Measurements from ENCODE around the gene RGS9.
"Not testable (repeated sequence)": the region's sequence is repeated elsewhere in the genome, so short reads cannot be mapped to it uniquely, and the experiment has no call there.

The RGS9 gene

DNA sequence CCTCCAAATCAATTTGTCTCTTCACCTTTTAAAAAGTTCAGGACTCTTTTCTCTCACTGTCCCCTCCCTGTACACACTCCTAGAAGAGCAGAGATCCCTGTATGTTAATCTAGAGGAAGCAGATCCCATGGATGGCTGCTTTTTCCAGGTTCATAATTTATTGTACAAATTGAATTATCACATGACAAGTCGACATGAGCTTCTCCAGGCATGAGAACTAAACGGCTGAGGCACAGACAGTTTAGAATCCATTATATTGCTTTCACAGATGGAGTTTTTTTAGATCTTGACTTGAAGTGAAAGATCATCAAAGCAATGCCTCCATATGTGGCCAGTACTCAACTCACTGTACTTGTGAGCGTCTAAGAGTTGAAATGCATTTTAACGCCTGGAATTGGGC is 47.9 kb downstream of the RGS9 start:
- DNase-seq: no peak

DNA sequence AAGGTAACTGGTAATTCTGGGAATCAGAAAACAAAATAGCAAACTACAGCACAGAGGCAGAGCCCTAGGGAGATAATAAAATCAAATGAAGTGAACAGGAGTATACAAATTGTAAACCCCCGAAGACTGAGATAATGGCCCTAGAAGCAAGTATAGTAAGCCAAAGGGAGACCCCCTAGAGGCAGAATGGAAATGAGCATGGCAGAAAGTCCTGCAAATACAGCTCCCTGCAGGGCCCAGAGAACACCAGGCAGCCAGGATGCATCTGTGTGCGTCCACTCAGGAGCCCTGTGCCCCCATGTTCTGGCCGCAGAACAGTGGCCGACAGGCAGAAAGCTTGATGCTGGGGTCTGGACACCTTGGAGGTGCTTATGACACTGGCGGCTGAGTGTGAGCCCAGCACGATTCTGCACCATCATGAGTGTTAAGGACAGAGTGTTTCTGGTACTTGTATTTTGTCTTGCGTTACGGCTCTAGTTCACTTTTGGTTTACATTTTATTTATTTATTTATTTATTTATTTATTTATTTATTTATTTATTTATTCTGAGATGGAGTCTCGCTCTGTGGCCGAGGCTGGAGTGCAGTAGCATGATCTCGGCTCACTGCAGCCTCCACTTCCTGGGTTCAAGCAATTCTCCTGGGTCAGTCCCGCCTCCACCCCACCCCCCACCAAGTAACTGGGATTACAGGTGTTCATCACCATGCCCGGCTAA is 48.7 kb downstream of the RGS9 start:
- DNase-seq: no peak

DNA sequence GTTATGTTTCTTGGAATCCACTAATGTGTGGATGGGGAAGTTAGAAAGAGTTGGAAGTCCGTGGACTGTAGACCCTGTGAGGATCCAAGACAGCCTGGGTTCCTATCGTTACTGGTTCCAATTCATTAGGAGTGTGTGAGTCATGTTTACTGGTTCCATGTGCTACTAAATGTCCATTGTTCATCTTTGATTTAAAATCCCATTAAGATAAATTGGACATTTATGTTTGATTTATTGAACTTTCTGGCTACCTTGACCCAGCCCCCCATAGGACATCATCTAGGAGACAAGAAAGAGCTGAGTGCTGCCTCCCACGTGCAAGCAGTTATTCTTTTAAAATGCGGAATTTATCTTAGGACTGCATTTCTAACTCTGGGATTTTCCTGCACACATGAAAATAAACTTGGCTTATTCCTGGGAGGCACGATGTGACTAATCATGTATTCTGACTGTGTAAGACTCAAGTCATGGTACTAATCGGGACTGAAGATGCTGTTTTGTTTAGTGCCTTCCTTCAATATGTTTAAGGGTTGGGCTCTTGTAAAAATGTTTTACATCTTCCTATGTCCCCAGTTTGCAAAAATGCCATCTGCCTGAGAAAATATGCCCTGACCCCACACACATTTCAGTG is 53.4 kb downstream of the RGS9 start:
- DNase-seq: no peak

DNA sequence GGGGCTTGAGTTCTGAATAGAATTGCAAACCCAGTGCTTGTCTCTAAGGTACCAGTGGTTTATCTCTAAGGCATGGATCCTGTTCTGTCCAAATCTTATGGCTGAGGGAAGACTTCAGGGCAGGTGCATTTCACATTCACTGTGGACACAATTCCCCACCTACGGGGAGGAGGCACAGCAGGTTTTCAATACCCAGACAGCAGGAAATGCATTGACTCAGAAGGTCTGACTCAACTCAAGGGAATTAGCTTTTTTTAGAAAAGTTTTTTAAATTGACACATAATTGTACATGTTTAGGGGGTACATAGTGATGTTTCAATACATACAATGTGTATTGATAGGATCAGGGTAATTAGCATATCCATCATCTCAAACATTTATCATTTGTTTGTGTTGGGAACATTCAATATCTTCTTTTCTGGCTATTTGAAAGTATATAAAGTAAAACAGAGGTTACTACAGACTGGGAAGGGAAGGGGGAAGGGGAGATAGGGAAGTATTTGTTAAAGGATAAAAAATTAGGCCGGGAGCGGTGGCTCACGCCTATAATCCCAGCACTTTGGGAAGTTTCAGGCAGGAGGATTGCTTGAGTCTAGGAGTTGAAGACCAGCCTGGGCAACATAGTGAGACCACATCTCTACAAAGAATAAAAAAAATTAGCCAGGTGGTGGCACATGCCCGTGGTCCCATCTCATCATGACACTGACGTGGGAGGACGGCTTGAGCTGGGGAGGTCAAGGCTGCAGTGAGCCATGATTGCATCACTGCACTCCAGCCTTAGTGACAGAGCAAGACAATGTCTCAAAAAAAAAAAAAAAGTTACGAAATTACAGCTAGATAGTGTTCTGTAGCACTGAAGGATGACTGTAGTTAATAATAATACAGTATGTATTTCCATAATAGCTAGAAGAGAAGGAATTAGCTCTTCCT is 54.9 kb downstream of the RGS9 start:
- no peak for DNase-seq

DNA sequence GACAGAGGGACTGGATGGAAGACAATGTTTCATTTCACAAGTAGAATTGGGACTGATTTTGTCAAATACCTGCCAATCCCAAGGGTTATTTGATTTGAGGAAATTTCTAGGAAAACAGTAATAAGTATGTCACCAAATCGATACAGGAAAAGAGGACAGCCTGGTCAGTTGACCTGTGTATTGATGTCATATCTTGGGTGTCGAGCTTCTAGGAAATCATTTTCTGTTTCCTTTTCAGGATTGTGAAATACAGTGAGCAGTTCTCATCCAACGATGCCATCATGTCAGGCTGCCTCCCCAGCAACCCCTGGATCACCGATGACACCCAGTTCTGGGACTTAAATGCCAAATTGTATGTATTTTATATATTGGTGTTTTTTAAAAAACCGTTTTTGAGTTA is 56.1 kb downstream of the RGS9 start:
- no peak for DNase-seq

DNA sequence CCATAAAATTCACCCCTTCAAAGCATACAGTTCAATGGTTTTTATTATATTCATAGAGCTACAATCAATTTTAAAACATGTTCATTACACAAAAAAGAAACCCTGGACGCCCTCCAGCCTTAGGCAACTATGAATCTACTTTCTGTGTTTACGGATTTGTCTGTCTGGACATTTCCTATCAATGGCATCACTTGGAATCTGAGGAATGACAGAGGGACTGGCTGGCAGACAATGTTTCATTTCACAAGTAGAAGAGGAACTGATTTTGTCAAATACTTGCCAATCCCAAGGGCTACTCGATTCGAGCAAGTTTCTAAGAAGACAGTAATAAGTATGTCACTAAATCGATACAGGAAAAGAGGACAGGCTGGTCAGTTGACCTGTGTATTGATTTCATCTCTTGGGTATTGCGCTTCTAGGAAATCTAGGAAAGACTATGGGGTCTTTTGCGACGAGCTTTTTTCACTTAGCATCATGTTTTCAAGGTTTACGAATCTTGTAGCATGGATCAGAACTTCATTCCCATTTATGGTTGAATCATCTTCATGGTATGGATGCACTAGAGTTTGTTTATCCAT is 56.6 kb downstream of the RGS9 start:
- DNase-seq: no peak

DNA sequence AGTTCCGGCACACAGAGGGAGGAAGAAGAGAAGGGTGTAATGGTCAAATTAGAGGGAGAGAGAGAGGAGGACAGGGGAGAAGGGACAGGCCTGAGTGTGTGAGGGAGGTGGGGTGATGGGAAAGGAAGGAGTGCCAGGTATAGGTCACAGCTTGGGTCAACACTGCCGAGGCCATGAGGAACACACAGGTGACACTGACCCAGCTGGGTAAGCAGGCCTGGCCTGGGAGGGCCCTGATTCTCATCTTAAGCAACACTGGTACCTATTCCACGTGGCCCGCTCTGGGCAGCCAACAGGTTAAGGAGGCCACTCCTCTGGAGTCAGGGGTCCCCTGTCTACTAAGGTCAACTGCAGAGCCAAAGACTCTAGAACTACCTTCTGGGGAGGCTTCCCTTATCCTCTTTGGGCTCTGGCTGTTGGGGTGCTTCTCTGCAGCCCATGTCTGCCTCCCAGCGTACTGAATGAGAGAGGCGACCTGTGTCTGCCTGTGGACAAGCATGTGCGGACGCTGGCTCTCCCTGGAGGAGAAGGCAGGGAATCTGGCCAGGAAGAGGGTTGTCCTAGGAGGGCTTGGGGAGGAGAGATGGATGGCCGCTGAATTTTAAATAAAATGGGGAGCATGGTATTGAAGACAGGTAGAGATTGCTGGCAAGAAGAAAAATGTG is 57.6 kb downstream of the RGS9 start:
- no peak for DNase-seq

DNA sequence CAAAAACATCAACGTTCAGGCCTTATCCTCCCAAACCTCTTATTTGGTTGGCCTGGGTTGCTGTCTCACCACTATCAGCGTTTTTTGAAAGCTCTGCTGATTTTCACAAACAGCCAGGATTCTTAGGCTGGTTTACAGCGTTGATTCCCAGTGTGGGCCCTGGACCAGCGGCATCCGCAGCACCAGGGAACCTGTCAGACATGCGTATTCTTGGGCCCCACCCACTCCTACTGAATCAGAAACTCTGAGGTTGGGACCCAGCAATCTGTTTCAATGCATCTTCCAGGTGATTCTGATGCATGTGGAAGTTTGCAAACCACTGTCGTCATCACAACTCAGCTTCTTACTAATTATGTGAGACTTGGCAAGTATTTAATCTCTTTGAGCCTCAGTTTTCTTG is 58.5 kb downstream of the RGS9 start:
- no peak for DNase-seq

DNA sequence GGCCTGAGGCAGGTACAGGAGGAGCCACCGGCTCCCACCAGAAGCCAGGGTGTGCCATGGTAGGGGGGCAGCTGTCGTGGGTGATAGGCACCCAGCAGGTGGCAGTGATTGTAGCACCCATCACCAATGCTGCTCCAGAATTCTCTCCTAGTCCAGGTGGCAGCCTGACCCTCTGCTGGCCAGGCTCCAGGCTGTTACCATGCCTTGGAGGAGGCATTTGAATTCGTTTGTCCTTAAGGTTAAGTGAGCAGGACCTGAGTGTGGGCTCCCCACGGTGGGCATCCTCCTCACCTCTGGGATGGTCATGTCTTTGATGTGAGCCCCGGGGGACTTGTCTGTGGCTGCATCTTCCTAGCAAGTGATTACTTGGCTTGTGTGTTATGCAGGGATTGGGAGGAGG is 59.4 kb downstream of the RGS9 start:
- no peak for DNase-seq

DNA sequence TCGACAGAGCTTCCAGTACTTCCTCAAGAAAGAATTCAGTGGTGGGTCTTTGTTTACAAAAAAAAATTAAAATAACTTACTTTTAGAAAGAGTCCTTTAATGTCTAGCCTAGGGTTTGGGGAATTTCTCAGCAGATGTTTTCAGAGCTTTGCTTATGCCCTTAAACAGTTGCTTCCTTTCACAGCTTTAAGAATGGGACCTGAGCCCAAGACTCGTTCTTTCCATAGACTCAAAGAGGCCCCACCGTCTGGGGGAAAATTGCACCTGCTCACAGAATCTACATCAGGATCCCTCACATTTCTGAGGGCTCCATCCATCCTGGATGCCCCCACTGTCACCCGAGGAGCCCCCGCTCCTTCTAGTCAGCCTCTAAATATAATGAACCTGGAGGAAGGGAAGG is 60.0 kb downstream of the RGS9 start:
- no peak for DNase-seq

DNA sequence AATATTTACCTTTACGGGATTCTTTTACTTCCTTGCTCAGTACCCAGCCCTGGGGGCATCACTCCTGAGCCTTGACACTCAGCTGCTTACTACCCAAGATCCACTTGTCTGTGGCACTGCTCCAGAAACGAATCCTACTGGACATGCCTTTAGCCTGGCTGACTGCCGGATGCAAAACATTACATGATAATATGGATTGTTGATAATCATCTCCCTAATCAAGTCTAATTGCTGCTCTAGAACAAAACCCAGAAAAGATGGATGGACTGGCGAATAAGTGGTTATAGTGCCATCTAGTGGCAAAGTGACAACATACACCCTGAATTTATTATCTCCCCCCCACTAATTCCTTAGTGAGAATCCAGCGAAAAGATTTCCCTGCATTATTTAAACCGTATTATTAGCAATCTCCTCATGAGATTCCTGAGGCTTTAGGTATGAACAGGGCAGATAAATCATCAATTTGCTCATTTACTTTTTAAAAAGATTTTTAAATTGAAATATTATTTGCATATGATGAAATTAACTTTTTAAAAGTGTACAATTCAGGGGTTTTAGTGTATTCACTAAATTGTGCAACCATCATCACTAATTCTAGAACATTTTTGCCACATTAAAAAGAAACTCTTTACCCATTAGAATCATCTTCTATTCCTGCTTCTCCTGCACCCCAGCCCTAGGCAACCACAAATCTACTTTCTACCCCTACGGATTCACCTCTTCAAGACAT is 61.6 kb downstream of the RGS9 start:
- no peak for DNase-seq

DNA sequence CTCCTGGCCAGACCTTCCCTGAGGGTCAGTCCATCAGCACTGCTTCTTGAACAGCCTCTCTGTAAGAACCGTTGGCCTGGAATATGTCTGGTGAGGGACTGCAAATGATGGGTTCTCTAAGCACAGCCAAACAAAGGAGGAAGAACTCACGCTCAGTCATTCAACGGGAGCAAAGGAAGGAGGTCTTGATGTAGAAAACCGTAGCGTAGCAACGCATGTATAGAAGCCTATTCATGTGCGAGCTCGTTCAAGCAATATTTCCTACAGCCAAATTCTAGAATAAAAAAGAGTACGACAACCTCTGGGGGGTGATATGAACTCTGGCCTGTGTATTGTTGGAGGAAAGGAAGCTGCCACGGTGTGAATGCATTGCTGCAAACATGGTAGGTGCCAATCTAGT is 64.2 kb downstream of the RGS9 start:
- DNase-seq: no peak

DNA sequence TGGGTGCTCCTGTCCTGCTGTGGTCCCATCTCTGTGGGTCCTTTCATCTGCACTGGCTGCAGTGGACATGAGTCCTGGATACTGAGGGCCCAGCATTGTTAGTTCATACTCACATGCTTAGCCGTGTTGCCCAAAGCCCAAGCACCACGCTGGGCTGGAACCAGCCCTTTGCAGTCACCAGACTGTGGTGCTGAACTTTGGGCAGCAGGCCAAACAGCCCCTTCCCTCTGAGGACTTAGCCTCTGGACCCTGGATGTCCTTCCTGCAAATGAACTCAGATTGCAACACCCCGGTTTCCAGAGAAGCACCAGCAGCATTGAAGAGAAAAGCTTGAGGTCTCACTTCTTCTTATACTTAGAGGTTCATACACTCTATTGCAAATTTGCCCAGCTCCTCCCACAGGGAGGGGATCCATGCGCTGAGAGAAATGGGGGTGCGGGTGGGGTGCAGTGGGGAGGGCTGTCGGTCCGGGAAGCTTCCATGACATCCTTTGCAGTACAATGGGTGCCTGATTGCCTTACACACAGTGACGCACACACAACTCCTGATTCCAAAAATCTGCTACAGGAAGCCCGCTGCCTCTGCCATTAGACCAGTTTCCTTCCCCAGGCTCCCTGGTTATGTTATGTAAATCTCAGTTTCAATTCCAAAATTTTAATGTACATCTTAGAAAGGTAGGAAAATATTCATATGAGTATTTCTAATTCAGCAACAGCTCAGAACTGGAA is 65.8 kb downstream of the RGS9 start:
- DNase-seq: no peak

DNA sequence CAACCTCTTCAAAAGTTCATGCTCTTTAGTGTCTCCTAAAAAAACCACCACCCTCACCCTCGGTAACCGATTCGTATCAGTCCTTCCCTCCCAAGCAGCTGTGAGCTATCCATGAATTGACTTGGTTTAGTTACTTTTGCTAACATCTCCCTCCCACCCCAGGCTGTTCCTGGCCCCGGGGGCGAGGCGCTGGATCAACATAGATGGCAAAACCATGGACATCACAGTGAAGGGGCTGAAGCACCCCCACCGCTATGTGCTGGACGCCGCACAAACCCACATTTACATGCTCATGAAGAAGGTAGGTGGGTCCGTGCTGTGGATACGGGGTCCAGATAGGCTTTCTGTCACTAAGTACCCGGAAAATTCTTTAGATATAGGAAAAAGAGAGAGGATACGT is 66.8 kb downstream of the RGS9 start:
- no peak for DNase-seq

DNA sequence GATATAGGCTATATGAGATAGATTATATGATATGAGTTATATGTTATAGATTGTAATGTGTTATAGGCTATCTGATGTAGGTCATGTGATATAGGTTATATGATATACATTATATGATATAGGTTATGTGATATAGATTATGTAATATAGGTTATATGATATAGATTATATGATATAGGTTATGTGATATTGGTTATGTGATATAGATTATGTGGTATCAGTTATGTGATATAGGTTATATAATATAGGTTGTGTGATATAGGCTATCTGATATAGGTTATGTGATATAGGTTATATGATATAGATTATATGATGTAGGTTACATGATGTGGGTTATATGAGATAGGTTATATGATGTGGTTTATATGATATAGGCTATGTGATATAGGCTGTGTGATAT is 68.5 kb downstream of the RGS9 start:
- no peak for DNase-seq

DNA sequence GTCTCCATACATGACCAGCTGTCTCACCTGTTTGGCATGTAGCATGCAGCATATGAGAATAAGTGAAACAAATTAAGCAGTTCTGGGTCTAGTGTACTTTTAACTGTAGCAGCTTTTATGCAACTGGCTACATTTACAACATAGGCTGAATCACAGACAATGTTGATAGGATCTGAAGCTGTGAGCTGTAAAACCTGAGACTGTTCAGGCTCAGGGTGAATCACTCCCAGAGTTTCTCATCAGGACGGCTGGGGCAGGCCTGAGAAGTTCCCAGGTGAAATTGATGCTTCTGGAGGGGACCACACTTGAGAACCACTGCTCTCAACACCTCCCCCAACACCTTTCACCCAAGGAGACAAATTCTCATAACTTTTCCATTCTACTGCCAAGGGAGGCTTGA is 70.3 kb downstream of the RGS9 start:
- not testable (repeated sequence) for DNase-seq

DNA sequence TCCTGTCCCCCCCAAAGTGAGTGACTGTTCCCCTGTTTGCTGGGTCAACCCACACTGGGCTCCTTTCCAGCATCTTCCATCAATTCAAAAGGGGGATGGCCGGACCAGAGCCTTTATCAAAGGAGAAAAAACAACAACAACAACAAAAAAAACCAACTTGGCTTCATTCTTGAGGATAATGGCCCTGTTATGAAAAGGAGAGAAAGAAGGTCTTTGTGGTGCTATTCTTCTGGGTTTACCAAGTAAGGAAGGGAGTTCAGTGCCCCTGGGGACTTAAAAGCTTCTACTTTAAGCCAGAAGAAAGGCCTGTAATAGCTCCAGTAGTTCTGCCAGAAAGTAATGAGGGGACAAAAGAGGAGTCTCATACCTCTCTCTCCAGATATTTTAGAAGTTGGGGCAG is 71.5 kb downstream of the RGS9 start:
- DNase-seq: no peak

DNA sequence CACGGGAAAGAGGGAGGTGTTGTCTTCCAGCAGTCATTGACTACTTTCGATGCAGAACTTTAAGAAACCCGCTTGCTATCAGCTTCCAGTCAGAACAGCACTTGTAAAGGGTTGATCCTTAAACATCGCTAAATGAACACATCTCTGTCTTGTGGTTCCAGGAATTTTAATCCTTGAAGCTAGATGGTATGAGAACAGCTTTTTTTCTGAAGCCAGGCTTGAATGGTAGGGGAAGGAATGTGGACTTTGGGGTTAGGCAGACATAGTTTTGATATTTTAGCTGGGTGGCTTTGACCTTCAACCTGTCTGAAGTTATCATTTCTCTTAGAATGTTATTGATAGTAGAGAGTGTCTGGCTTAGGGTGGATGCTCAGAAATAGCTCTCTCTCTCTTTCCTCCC is 81.1 kb downstream of the RGS9 start:
- DNase-seq: no peak

DNA sequence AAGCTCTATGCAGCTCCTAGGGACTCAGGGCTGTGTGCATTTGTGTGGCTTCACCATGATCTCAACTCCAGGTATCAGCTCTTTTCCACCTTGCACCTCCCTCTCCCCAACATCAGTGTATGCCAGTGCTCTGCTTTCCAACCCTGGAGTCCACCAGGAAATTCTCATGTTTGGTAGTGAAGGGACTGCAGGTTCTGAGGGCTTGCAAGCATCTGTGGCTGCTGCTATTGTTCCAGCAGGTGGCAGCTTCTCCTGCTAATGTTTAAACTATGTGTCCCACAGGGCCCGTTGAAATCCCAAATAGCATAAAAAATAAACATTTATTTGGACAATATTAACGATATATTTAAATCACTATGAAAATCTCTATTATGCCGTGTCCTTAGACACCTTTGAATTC is 82.0 kb downstream of the RGS9 start:
- no peak for DNase-seq

DNA sequence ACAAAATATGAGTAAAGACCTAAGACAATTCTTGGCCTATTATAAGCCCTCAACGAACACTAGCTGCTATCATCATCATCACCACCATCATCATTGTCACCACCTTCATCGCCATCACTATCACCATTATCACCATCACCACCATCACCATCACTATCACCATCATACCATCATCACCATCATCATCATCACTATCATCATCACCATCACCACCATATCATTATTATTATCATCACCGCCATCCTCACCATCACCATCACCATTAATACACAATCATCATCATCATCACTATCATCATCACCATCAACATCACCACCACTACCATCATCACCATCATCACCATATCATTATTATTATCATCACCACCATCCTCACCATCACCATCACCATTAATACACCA is 82.5 kb downstream of the RGS9 start:
- DNase-seq: no peak

DNA sequence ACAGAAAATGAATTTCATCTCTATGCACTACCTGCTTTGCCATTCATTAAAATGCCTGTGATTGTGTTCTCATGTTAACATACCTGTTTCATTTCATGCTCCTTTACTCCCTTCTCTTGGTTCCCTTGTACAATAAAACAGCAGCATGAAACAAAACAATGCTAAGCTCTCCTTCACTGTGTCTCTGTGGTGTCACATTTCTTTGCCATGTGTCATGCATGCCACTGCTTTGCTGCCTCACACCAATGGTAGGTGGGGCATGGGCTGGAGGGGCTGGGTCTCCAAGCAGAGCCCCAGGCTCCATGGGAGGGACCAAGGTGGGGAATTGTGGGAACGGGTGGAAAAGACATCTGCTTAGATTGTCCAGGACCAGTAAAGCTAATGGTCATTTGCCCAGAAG is 83.6 kb downstream of the RGS9 start:
- no peak for DNase-seq

Data from activated effector memory CD4-positive, alpha-beta T cell treated with Interleukin-2 at 50 U/mL for 16 hours (primary cell).